Mesendoderm (in vitro differentiated cells): ENCODE measurements around the gene MYO1A.

Experiments used
- DNase-seq: peaks from one replicate; pipeline ENCODE4 v3.0.0; 2013
- H2AK5ac ChIP-seq: 2 replicates; pipeline ENCODE4 v1.6.1; 2013; ENCODE audit warnings: low read length, inconsistent platforms
- H2BK120ac ChIP-seq: 2 replicates; pipeline ENCODE4 v1.6.1; 2013; ENCODE audit warnings: low read depth, mild to moderate bottlenecking, low read length, moderate library complexity, mixed read lengths
- H2BK15ac ChIP-seq: replicated peaks from 2 replicates; pipeline ENCODE4 v1.6.1; 2013; ENCODE audit warnings: low read depth, mild to moderate bottlenecking, moderate library complexity
- H2BK5ac ChIP-seq: 2 replicates; pipeline ENCODE4 v1.6.1; 2013; ENCODE audit warnings: low read length, inconsistent platforms
- H3K18ac ChIP-seq: 2 replicates; pipeline ENCODE4 v1.6.1; 2013; ENCODE audit warnings: mild to moderate bottlenecking, low read length, mixed read lengths
- H3K23ac ChIP-seq: one replicate; pipeline ENCODE4 v1.6.1; 2013; ENCODE audit warnings: low read length
- H3K27ac ChIP-seq: 2 replicates; pipeline ENCODE4 v1.5.1; 2013; ENCODE audit warnings: low read depth, mild to moderate bottlenecking, inconsistent platforms, low read length, moderate library complexity
- H3K27me3 ChIP-seq: 2 replicates; pipeline ENCODE4 v1.6.1; 2013; ENCODE audit warnings: low read length, control low read depth, mild to moderate bottlenecking, inconsistent platforms; ENCODE audit not compliant: insufficient read depth, poor library complexity
- H3K36me3 ChIP-seq: 2 replicates; pipeline ENCODE4 v1.6.1; 2013; ENCODE audit warnings: low read length, inconsistent platforms; ENCODE audit not compliant: control insufficient read depth, insufficient read depth
- H3K4ac ChIP-seq: one replicate; pipeline ENCODE4 v1.6.1; 2013; ENCODE audit warnings: low read depth, mild to moderate bottlenecking, low read length, moderate library complexity
- H3K4me1 ChIP-seq: 2 replicates; pipeline ENCODE4 v1.6.1; 2013; ENCODE audit warnings: low read depth, low read length, inconsistent platforms; ENCODE audit not compliant: control insufficient read depth
- H3K4me2 ChIP-seq: 2 replicates; pipeline ENCODE4 v1.6.1; 2013; ENCODE audit warnings: low read length
- H3K4me3 ChIP-seq: 2 replicates; pipeline ENCODE4 v1.5.1; 2013; ENCODE audit warnings: mild to moderate bottlenecking, low read length
- H3K56ac ChIP-seq: one replicate; pipeline ENCODE4 v1.6.1; 2013; ENCODE audit warnings: low read length
- H3K79me1 ChIP-seq: 2 replicates; pipeline ENCODE4 v1.6.1; 2013; ENCODE audit warnings: low read length, inconsistent platforms
- H3K79me2 ChIP-seq: 2 replicates; pipeline ENCODE4 v1.6.1; 2013; ENCODE audit warnings: mild to moderate bottlenecking, low read length; ENCODE audit not compliant: control insufficient read depth, insufficient read depth
- H3K9ac ChIP-seq: 2 replicates; pipeline ENCODE4 v1.6.1; 2013; ENCODE audit warnings: low read length, inconsistent platforms
- H4K5ac ChIP-seq: one replicate; pipeline ENCODE4 v1.6.1; 2013; ENCODE audit warnings: low read length
- H4K8ac ChIP-seq: one replicate; pipeline ENCODE4 v1.6.1; 2013; ENCODE audit warnings: low read depth, mild to moderate bottlenecking, control low read depth, low read length, moderate library complexity
- WGBS: extraction: QIAGEN DNeasy Blood & Tissue Kit; methylation state at CpG from one replicate; pipeline ENCODE4 v1.1.7; 2013; ENCODE audit warnings: low lambda C conversion rate, missing lambda C conversion rate; ENCODE audit not compliant: insufficient coverage; ENCODE audit errors: extremely low coverage; 5-methylcytosine and 5-hydroxymethylcytosine counted together

Gene MYO1A

GRCh38 chr12:57012600-57013465, 37.1 kb downstream of the MYO1A start:
- Histone ChIP-seq H3K79me2 (no peaks in the 10 kb centered on the region), H3K56ac (no peak overlapping the region), H3K4me3 (no peak overlapping the region), H2BK5ac (no peak overlapping the region), H3K27ac (no peak overlapping the region), H3K27me3 (no peaks in the 10 kb centered on the region), H4K5ac (no peak overlapping the region), H2BK15ac (no peak overlapping the region), H2BK120ac (no peak overlapping the region), H2AK5ac (no peak overlapping the region), H3K36me3 (no peaks in the 10 kb centered on the region), H3K23ac (no peak overlapping the region), H3K18ac (no peak overlapping the region), H3K9ac (no peak overlapping the region), H4K8ac (no peak overlapping the region), H3K4me1 (no peaks in the 10 kb centered on the region), H3K4me2 (no peak overlapping the region), H3K79me1 (no peaks in the 10 kb centered on the region), H3K4ac (no peak overlapping the region)
- WGBS = no CpG with 5 or more reads among the region's 7 CpGs
- peak; percentile 24 for DNase-seq

- no peak overlapping the region for H3K27ac ChIP-seq
- H3K4me3 ChIP-seq = no peak overlapping the region
- H3K79me2 ChIP-seq = no peaks in the 10 kb centered on the region
- no peak overlapping the region for H3K56ac ChIP-seq
- H3K4me1 ChIP-seq = no peaks in the 10 kb centered on the region
- H2AK5ac ChIP-seq = no peak overlapping the region
- no peak overlapping the region for H3K4me2 ChIP-seq
- H2BK15ac ChIP-seq = no peak overlapping the region
- H2BK120ac ChIP-seq = no peak overlapping the region
- H4K8ac ChIP-seq = no peak overlapping the region
- no peak for DNase-seq
- no peak overlapping the region for H3K23ac ChIP-seq
- H3K36me3 ChIP-seq = no peaks in the 10 kb centered on the region
- no peak overlapping the region for H3K4ac ChIP-seq
- no peak overlapping the region for H2BK5ac ChIP-seq
- no CpG with 5 or more reads among the region's 12 CpGs for WGBS
- H3K9ac ChIP-seq = no peak overlapping the region
- H3K18ac ChIP-seq = no peak overlapping the region
- H3K79me1 ChIP-seq = no peaks in the 10 kb centered on the region
- no peaks in the 10 kb centered on the region for H3K27me3 ChIP-seq
- no peak overlapping the region for H4K5ac ChIP-seq
Measured at GRCh38 chr12:57011438-57012424, 38.2 kb downstream of the MYO1A start.

- H3K79me2 ChIP-seq = peaks cover 2% of the 10 kb centered on the region
- no peak overlapping the region for H3K4ac ChIP-seq
- H3K9ac ChIP-seq = no peak overlapping the region
- no peak overlapping the region for H2BK15ac ChIP-seq
- no peak overlapping the region for H2AK5ac ChIP-seq
- no peak overlapping the region for H3K23ac ChIP-seq
- no peak overlapping the region for H3K4me2 ChIP-seq
- H2BK120ac ChIP-seq = no peak overlapping the region
- no peak for DNase-seq
- H3K36me3 ChIP-seq = no peaks in the 10 kb centered on the region
- no peak overlapping the region for H3K56ac ChIP-seq
- no peak overlapping the region for H3K18ac ChIP-seq
- WGBS = no CpG with 5 or more reads among the region's 4 CpGs
- no peaks in the 10 kb centered on the region for H3K4me1 ChIP-seq
- no peak overlapping the region for H4K8ac ChIP-seq
- no peaks in the 10 kb centered on the region for H3K27me3 ChIP-seq
- H3K4me3 ChIP-seq = no peak overlapping the region
- H3K27ac ChIP-seq = no peak overlapping the region
- H4K5ac ChIP-seq = no peak overlapping the region
- H2BK5ac ChIP-seq = no peak overlapping the region
- H3K79me1 ChIP-seq = peaks cover under 1% of the 10 kb centered on the region
Measured at GRCh38 chr12:57010627-57011247, 39.2 kb downstream of the MYO1A start.

DNA sequence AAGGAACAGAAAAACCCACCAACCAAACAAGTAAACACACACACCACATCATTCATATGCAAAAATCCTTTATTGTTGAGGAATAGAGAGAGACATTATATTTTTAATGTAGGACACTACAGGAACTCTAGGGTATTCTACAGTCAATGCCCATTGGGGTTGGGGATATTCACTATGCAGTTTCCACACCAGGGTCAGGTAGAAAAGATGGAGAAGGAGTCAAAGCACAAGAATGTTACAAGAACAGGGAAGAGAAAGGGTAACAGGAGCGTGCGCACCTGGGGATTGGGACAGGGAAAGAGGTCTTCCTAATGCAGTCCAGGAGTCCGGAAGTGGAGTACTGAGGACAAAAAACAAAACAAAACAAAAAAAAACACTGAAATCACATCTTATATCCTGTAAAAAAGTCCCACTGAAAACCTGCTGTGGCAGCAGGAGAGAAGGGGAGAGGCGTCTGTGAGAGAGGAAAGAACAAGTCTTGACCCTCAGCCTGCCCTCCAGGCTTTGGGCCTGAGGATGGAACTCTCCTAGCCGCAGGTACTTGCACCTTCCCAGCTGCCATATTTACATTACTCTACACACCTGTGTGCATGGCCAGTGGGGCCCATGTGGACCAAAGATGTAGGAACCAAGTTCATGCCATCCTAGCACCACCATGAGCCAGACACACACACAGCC, 39.8 kb downstream of the MYO1A start:
- peaks cover 6% of the 10 kb centered on the region for H3K79me2 ChIP-seq
- DNase-seq = no peak
- no peak overlapping the region for H3K27ac ChIP-seq
- no peak overlapping the region for H2BK15ac ChIP-seq
- no CpG with 5 or more reads among the region's 5 CpGs for WGBS
- H3K56ac ChIP-seq = no peak overlapping the region
- H4K5ac ChIP-seq = no peak overlapping the region
- no peak overlapping the region for H3K4me2 ChIP-seq
- H3K4me3 ChIP-seq = no peak overlapping the region
- H3K79me1 ChIP-seq = peaks cover 5% of the 10 kb centered on the region
- H2AK5ac ChIP-seq = no peak overlapping the region
- no peak overlapping the region for H4K8ac ChIP-seq
- H3K4me1 ChIP-seq = no peaks in the 10 kb centered on the region
- no peaks in the 10 kb centered on the region for H3K27me3 ChIP-seq
- no peak overlapping the region for H2BK5ac ChIP-seq
- no peak overlapping the region for H3K18ac ChIP-seq
- H2BK120ac ChIP-seq = no peak overlapping the region
- no peak overlapping the region for H3K4ac ChIP-seq
- H3K9ac ChIP-seq = no peak overlapping the region
- no peak overlapping the region for H3K23ac ChIP-seq
- no peaks in the 10 kb centered on the region for H3K36me3 ChIP-seq

DNA sequence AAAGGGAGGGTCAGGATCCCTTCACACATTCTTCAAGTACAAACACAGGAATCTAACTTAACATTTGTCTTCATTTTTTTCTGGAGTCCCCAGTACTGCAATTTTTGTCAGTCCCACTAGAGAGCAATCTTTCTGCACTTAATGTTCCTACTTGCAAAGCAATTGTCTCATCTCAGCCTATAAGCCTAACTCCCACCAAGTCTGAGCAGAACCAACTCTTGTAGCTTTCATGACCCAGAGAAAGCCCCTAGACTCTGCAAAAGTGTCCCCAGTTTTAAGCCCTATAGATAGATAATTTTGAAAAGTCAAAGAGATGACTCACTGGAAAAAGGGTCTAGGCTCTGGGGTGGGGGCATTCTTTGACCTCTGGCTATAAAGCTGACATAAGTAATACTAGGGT, 41.8 kb downstream of the MYO1A start:
- Histone ChIP-seq H4K5ac (no peak overlapping the region), H3K56ac (peak overlapping the region; percentile 17), H3K36me3 (peaks cover 7% of the 10 kb centered on the region), H2BK120ac (no peak overlapping the region), H3K9ac (no peak overlapping the region), H3K4me3 (no peak overlapping the region), H3K27me3 (no peaks in the 10 kb centered on the region), H3K27ac (no peak overlapping the region), H3K4me2 (no peak overlapping the region), H2BK15ac (no peak overlapping the region), H4K8ac (no peak overlapping the region), H3K4ac (no peak overlapping the region), H3K18ac (no peak overlapping the region), H3K79me1 (peaks cover 8% of the 10 kb centered on the region), H2BK5ac (no peak overlapping the region), H2AK5ac (no peak overlapping the region), H3K79me2 (peaks cover 19% of the 10 kb centered on the region), H3K23ac (no peak overlapping the region), H3K4me1 (no peaks in the 10 kb centered on the region)
- DNase-seq = peak; percentile 83
